ENCODE data around the gene TNIP2.
"Not testable (repeated sequence)": the region's sequence is repeated elsewhere in the genome, so short reads cannot be mapped to it uniquely, and the experiment has no call there.

TNIP2 gene

GRCh38 chr4:2794486-2795299 lies 38.6 kb upstream of the TNIP2 start:
- DNase-seq (ENCODE audit: low spot score), result no peak

GRCh38 chr4:2793586-2794485 lies 37.7 kb upstream of the TNIP2 start:
- DNase-seq (ENCODE audit: low spot score), result no peak

GRCh38 chr4:2792711-2793585 lies 36.8 kb upstream of the TNIP2 start, which contains the start of gene SH3BP2:
Gene SH3BP2, plus strand, starts transcription at chr4:2793085. Its CDS starts 27,533 bp downstream, at chr4:2820618.
- peak; percentile 54 for DNase-seq (ENCODE audit: low spot score)

- DNase-seq (ENCODE audit: low spot score), result no peak
Observed at GRCh38 chr4:2792396-2792710, 36.2 kb upstream of the TNIP2 start.

GRCh38 chr4:2791518-2792395 lies 35.6 kb upstream of the TNIP2 start:
- no peak for DNase-seq (ENCODE audit: low spot score)

GRCh38 chr4:2790583-2791517 lies 34.7 kb upstream of the TNIP2 start:
- DNase-seq (ENCODE audit: low spot score), result no peak

GRCh38 chr4:2789793-2790582 lies 33.9 kb upstream of the TNIP2 start:
- no peak for DNase-seq (ENCODE audit: low spot score)

- no peak for DNase-seq (ENCODE audit: low spot score)
Observed at GRCh38 chr4:2789351-2789750, 33.2 kb upstream of the TNIP2 start.

GRCh38 chr4:2788532-2789103 lies 32.5 kb upstream of the TNIP2 start:
- no peak for DNase-seq (ENCODE audit: low spot score)

GRCh38 chr4:2788101-2788500 lies 32.0 kb upstream of the TNIP2 start:
- no peak for DNase-seq (ENCODE audit: low spot score)

- DNase-seq (ENCODE audit: low spot score), result no peak
Observed at GRCh38 chr4:2787230-2788100, 31.3 kb upstream of the TNIP2 start.

GRCh38 chr4:2786794-2787229 lies 30.7 kb upstream of the TNIP2 start:
- DNase-seq (ENCODE audit: low spot score), result no peak

- DNase-seq (ENCODE audit: low spot score), result no peak
Observed at GRCh38 chr4:2786152-2786671, 30.1 kb upstream of the TNIP2 start.

- peak; percentile 25 for DNase-seq (ENCODE audit: low spot score)
Observed at GRCh38 chr4:2785613-2786012, 29.5 kb upstream of the TNIP2 start.

GRCh38 chr4:2783790-2784189 lies 27.7 kb upstream of the TNIP2 start:
- no peak for DNase-seq (ENCODE audit: low spot score)

GRCh38 chr4:2781911-2782310 lies 25.8 kb upstream of the TNIP2 start:
- DNase-seq (ENCODE audit: low spot score), result no peak

- DNase-seq (ENCODE audit: low spot score), result not testable (repeated sequence)
Observed at GRCh38 chr4:2780643-2781042, 24.5 kb upstream of the TNIP2 start.

- DNase-seq (ENCODE audit: low spot score), result no peak
Observed at GRCh38 chr4:2771264-2771663, 15.1 kb upstream of the TNIP2 start.

All from activated CD4-positive, alpha-beta T cell treated with anti-CD3 and anti-CD28 coated beads, Interleukin-2, Interleukin-4, amounts not matched to agents 100 ng/mL and 50 ng/mL, durations not matched to agents 16 hours and 8 hours (primary cell).